GM12892 (cell line): ENCODE results near the gene STKLD1.

ENCODE experiments used
- POLR2A ChIP-seq: IDR thresholded peaks from 2 replicates; pipeline ENCODE4 v1.6.1; 2011; ENCODE audit warnings: low read depth, low read length, control low read depth
- TAF1 ChIP-seq: IDR thresholded peaks from 2 replicates; pipeline ENCODE4 v1.6.1; 2011; ENCODE audit warnings: low read depth, mild to moderate bottlenecking, control low read depth, low read length, borderline replicate concordance

GRCh38 chr9:133359399-133360175 is 16.6 kb upstream of the STKLD1 start:
- TF ChIP-seq POLR2A (no peak), TAF1 (no peak)
